GM18508 (cell line): Measurements from ENCODE around the gene LCE2A.

Source experiments
- ATAC-seq: cut with Tn5 transposase; IDR thresholded peaks from one replicate; pipeline ENCODE4 v1.9.1; 2021; ENCODE audit warnings: moderate number of reproducible peaks; ENCODE audit not compliant: insufficient read depth, unreplicated experiment

LCE2A gene

DNA sequence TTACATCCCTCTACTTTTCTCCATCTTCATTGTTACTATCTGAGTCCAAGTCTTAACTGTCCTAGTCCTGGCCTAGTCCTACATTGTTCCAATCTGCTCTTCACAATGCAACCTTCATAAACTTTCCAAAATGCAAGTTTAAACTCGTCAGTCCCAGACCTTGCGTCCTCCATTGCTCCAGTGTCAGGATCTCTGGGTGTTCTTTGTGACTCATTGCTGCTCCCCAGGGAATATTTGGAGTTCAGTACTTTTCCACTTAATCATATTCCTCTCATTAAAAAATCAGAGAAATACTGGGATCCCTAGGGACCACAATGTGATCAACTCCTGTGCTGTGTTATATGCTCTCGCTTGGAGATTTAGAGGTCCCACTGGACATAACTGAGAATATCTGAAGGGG lies 41.7 kb downstream of the LCE2A start:
- ATAC-seq = no peak

DNA sequence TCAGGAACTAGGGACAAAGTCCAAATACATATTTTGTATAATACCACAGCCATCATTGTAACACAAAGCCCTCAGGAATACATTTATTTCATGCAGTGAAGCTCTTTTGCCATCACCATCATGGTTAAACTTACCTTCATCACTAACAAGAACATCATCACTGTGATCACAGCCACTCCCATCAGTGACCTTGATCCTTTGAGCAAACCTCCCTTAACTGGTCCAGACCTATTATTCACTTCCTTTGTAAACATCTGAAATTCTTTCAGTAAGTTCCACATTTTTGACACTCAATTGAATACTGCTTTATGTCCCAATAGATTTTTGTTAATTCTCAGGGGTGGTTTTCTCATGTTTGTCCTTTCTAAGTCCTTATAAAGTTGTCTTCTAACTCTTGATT lies 43.5 kb downstream of the LCE2A start:
- ATAC-seq = no peak

DNA sequence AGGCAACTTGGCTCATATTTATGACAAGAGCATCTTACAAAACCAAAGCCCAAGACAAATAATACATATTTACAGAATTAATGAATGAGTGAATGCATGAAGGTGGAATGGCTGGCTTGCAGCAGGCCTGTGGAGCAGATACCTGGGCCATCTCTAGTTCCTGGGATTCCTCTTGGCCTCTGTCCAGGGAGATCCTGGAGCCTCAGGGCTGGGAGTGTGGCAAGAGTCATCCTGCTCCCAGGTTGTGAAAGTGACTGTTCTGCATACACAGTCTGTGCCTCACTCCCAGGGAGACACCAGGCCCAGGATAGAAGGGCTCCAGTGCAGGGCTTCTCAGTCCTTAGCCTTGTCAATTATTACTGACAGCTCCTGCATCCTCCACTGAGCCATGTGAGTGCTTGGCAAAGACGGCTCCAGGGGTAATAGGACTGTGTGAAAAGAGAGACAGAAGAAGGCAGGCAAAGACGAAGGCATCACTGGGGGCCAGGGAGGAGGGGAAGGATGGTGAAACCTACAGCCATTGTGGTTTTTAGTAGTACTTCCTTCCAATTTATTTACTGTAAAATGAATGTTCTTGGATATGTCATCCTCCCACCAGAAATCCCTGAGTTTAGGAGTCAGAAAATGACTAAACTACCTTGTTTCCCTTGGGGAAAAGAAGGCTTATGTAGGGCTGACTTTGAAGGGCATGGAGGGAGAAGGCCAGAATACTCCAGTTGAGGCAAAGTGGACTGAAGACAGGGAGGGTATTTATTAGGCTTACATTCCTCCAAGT lies 45.4 kb downstream of the LCE2A start:
- no peak for ATAC-seq

DNA sequence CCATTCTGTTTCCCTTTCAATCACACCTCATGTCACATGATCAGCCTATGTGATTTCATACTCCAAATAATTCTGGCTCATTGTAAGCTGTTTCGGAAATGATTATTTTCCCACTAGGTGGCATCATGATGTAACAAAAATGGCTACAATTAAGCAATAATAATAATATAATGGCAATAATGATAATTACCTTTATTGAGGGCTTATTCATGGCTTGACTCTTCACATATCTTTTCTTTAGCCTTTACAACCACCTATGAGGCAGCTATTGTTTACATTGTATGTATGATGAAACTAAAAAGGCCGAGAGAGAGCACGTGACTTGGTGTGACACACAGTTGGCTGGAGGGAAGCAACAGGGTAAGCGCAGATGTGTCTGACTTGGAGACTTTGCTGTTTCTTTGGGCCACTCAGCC lies 47.2 kb downstream of the LCE2A start:
- no peak for ATAC-seq

DNA sequence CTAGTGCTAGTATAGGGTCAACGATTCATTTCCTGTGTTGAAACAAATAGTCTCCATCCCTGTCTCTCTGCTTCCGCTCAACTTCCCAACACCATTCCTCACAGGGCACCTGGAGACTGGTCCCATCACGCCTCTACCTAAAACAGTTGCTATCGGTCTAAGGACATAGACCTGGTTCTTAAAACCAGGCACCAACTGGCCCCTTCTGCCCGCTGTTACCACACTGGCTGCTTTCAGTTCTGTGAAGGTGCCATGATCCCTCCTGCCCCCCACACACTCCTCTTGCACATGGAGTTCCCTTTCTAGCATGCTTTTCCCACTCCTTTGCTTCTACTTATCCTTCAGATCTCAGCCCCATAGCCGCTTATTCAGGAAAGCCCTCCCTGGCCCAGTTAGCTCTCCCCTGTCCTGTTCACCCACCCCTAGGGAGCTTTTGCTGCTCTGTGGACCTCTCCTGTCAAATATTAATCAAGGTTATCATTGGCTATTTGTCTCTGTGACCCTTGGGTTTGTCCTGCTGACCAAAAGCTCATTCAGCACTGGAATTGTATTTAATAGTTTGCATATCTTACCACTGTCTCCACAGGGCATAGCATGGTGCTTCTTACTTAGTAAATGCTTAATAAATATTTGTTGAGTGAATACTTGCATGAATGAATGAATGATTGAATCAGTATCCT lies 47.8 kb downstream of the LCE2A start:
- no peak for ATAC-seq

DNA sequence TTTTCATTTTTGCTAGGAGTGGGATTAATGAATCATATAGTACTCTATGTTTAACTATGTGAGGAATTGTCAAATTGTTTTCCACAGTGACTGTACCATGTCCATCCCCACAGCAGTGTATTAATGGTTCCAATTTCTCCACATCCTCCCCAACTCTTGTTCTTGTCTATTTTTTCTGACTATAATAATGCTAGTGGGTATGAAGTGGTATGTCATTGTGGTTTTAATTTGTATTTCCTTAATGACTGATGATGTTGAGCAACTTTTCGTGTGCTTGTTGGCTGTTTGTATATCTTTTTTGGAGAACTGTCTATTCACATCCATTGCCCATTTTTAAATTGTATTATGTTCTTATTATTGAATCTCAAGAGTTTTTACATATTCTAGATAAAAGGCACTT lies 49.7 kb downstream of the LCE2A start:
- ATAC-seq = no peak
